CD4-positive, alpha-beta T cell treated with Interleukin-6 at 100 ng/mL for 8 hours (primary cell): Measurements from ENCODE around the gene SRPX.

ENCODE experiments used
- DNase-seq: peaks from one replicate; pipeline ENCODE4 v3.0.0-alpha.2; 2020; ENCODE audit warnings: mixed read lengths, low spot score

The SRPX gene

GRCh38 chrX:38138900-38139299 is 81.8 kb downstream of the SRPX start:
- DNase-seq, result no peak

GRCh38 chrX:38138157-38138891 is 82.3 kb downstream of the SRPX start:
- DNase-seq, result no peak

- no peak for DNase-seq
These were observed 91.3 kb downstream of the SRPX start for GRCh38 chrX:38129366-38129765.

- DNase-seq, result no peak
These were observed 92.7 kb downstream of the SRPX start for GRCh38 chrX:38127961-38128360.

- no peak for DNase-seq
These were observed 94.5 kb downstream of the SRPX start for GRCh38 chrX:38126179-38126578.

DNA sequence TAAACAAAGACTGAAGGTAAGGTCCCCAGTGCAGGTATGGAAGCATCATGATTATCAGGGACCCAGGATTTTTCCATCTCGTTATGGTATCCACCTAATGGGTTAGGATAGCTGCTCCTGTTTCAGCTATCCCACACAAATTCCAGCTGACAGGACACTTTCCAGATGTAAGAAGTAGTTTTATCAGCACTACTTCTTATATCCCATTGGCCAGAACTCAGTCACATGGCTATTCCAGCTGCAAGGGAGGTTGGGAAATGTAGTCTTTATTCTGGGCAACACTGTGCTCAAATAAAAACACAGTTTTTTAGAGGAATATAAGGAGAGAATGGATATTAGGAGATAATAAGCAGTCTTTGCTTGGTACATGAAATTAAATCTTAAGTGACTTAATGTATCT is 96.7 kb downstream of the SRPX start:
- DNase-seq, result no peak

- DNase-seq, result no peak
These were observed 103.2 kb downstream of the SRPX start for GRCh38 chrX:38117485-38117884.

DNA sequence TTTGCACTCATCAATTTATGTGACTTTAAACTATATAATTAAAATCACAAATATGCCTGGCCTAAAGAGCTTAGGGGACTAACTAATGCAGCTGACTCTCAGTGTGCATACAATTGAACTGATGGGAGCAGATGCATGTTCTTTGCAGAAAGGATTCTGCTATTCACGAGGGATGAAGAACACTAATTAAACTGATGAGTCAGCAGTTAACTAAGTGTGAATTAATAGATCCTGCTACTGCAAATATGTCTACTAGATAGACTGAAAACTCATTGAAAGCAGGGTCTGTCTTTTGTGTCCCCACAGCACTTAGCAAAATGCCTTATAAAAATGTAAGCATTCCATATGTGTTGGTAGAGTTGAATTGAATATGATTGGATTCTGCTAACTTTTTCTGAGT is 104.0 kb downstream of the SRPX start:
- DNase-seq, result no peak

- DNase-seq, result no peak
These were observed 108.1 kb downstream of the SRPX start for GRCh38 chrX:38112566-38112965.

DNA sequence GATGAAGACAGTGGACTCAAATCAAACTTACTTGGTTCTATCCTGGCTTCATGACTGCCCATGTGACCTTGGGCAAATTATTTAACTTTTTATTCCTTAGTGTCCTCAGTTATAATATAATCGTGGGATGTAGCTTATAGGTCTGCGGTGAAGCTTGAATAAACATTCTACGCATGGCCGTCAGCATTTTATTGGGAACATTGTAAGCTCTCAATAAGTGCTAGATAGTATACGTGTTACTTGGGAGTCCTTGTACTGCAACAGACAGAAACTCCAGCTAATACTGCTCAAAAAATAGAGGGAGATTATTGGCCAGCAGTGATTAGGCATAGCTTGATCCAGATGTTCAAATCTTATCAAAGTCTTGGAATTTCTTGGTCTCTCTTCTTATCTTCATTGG is 109.5 kb downstream of the SRPX start:
- DNase-seq, result no peak

GRCh38 chrX:38110231-38110630 is 110.4 kb downstream of the SRPX start:
- no peak for DNase-seq

DNA sequence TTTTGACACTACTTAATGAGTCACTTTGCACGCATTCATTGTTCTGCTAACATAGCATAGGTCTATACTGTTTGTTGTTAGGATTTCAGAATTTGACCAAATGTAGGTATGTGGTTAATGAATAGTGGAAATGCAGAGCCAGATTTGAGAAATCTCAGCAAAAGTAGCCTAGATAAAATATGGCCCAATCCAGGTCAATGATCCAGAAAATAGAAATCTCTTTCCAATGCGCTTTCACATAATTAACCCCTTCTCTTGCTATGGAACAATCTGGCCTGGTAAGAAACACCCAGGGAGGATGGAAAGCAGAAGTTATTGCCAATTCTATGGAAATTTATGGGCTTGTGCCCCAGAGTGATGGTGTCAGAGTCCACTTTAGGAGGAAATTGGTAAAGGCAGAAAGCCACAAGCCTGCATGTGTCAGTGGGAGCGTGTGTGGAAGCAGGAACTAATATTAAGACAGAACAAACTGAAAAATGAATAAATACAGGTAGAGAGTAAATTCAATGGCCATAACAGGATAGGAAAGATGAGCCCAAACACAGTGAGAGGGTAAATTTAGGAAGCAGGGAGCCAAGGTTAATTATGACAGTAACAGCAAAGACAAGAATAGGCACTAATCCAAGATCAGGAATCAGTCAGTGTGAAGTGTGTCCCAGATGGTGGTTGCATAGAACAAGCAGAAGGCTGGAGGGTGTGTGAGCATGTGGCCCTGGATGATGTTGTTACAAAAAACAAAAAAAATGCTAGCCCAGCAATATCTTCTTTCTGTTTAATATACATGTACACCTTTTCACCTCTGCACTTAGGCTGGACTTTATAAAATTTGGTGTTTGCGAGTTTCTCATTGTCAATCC is 111.4 kb downstream of the SRPX start:
- DNase-seq, result no peak

- no peak for DNase-seq
These were observed 112.3 kb downstream of the SRPX start for GRCh38 chrX:38108364-38108763.

GRCh38 chrX:38106991-38107655 is 113.5 kb downstream of the SRPX start:
- DNase-seq, result no peak

DNA sequence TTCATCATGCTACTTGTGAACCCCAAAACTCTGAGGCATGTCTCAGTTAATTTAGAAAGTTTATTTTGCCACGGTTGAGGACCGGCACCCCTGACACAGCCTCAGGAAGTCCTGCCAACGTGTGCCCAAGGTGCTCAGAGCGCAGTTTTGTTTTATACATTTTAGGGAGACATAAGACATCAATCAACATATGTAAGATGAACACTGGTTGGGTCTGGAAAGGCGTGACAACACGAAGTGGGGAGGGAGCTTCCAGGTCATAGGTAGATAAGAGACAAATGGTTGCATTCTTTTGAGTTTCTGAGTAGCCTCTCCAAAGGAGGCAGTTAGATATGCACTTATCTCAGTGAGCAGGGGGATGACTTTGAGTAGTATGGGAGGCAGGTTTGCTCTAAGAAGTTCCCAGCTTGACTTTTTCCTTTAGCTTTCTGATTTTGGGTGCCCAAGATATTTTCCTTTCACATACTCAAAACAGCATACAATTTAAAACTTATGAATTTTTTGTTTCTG is 115.4 kb downstream of the SRPX start:
- DNase-seq, result no peak

- no peak for DNase-seq
These were observed 116.5 kb downstream of the SRPX start for GRCh38 chrX:38103857-38104812.

DNA sequence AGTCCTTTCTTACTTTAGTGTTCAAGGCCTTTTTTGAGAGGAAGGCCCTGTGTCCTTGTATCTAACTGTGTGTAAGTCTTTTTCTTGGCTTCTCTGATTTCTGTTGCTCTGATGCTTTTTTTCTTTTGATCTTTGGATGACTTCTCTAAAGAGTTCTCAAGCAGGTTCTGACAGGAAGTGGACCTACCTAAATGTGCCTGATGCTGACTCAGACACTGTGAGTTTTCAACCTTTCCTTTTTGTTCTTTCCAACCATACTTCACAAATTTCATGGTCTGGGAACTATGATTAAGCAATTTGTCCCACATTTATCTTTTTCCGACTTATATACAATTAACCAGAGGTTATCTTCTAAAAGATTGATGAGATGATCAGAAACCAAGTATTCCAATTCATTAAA is 117.8 kb downstream of the SRPX start:
- no peak for DNase-seq

DNA sequence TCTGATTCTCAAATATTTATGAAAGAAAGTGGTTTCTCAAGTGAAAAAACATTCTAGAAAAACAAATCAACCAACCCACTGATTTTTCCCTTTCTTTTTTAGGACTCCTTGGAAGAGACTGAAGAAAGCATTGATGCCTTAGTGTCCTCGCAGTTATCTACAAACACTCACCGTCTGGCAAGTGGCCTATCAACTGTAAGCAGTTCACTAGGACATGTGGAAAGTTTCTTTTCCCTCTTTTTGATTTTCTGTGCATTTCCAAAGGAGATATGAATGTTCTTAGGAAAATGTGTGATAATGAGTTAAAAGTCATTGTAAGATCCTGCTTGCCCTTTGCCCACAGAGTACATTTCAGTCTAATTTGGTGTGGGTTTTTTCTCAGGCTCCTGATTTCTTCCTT is 118.4 kb downstream of the SRPX start:
- DNase-seq, result no peak

GRCh38 chrX:38099688-38100087 is 121.0 kb downstream of the SRPX start:
- DNase-seq, result no peak
